COLO668 (cell line): ENCODE results near the gene MAGEA4.
"Not testable (repeated sequence)": the region's sequence is repeated elsewhere in the genome, so short reads cannot be mapped to it uniquely, and the experiment has no call there.

Source experiments
- DNase-seq: peaks from one replicate; lab custom pipeline; 2025; ENCODE audit not compliant: unreplicated experiment; lab: John Stamatoyannopoulos, UW

Gene MAGEA4, protein sequence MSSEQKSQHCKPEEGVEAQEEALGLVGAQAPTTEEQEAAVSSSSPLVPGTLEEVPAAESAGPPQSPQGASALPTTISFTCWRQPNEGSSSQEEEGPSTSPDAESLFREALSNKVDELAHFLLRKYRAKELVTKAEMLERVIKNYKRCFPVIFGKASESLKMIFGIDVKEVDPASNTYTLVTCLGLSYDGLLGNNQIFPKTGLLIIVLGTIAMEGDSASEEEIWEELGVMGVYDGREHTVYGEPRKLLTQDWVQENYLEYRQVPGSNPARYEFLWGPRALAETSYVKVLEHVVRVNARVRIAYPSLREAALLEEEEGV

DNA sequence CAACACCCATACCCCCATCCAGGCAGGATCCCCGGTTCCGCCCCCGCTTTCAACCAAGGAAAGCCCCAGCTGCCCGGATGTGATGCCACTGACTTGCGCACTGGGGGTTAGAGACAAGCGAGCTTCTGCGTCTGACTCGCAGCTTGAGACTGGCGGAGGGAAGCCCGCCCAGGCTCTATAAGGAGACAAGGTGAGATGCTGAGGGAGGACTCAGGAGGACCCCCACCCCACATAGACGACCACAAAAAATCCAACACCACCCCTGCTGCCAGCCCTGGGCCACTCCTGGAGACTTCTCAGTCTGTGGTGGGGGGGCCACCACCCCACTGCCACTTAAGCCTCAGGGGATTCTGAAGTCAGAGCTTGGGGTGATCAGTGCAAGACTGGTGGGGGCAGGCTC, at the start of gene MAGEA4:
Gene MAGEA4 (plus strand): TSS at position 110 of the 400 bp plus-strand sequence. CDS start 10,776 bp downstream, outside the sequence.
- DNase-seq = no peak

DNA sequence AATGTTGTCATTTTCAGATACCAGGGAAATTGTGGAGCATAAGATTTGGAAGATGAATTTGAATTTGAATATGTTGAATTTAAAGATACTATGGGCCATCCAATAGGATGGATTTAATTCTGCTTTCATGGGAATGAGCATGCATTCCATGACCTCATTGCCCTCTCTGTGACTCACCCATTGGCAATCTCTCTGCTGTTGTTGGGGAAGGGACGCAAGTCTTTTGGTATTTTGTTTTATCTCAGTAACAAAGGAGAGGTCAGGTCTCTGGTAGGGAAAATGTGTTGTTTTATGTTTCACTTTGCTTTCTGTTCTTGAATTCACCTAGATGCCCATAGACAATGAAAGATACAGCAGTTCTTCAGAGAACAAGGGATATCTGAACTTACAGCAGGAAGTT, 42.1 kb upstream of the MAGEA4 start:
- no peak for DNase-seq

DNA sequence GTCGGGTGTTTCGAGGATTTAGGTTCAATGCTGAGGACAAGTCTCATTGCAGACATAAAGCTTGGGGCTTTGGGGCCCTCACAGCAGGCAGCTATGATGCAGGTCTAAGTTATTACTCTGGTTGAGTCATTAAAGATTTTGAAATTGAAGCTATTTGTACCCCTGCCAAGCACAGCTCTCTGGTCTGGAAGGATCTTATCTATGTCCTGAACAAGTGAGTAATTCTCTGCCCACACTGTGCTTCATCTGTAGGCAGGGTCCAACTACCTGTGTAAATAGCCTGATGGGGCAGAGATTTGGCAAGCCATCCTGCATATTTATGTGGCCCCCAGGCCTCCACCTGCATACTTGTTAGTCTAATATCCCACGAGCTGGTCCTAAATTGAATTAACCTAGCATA, 41.4 kb upstream of the MAGEA4 start:
- DNase-seq = no peak

DNA sequence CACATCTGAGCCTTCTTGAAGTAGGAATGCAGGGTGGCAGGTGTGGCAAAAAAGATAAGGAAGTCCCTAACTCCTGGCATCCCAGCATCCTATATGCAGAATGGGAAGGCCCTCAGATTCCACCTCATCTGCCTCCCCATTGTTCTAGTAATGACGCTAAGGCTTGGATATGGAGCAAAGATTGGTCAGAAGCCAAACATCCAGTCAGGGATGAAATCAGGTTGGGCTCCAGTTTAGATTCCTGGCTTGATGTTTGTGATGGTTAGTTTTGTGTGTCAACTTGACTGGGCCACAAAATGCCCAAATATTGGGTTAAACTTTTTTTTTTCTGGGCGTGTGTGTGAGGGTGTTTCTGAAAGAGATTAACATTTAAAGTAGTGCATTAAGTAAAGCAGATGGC, 39.6 kb upstream of the MAGEA4 start:
- DNase-seq = no peak

DNA sequence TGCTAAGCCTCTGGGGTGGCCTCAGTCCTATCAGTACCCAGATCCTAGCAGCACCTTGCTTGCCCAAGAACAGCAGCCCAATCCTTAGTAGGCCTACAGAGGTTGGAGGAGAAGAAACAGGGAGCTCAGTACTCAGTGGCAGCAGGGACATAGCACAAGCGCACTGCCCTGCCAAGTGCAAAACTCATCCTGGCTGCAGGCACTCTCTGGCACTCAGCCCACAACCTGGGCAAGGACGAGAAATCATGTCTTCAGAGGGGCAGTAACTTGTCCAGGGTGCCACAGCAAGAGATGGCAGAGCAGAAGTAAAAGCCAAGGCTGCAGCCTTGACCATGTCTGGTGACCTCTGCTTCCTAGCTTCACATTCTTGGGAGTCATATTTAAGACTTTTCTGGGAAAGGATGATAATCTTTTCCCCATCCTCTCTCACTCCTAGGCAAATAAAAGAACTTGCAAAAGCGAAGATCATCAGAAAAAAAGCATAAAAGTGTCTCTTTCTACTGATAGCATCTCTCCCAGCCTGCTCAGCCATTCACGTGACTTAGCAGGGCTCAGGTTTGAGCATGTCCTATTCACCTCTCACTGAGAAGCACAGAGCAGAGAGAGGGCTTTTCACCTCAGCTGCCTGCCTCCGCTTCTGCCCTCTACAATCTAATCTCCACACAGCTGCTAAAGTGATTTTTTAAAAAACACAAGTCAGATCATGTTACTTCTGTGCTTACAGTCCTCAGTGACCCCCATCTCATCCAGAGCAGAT, 37.2 kb upstream of the MAGEA4 start:
- no peak for DNase-seq

DNA sequence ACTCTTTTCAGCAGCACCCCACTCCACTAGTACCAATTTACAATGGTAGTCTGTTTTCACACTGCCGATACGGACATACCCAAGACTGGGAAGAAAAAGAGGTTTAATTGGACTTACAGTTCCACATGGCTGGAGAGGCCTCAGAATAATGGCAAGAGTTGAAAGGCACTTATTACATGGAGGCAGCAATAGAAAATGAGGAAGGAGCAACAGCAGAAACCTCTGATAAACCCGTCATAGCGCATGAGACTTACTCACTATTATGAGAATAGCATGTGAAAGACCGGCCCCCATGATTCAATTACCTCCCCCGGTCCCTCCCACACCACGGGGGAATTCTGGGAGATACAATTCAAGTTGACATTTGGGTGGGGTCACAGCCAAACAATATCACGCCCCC, 34.1 kb upstream of the MAGEA4 start:
- no peak for DNase-seq

DNA sequence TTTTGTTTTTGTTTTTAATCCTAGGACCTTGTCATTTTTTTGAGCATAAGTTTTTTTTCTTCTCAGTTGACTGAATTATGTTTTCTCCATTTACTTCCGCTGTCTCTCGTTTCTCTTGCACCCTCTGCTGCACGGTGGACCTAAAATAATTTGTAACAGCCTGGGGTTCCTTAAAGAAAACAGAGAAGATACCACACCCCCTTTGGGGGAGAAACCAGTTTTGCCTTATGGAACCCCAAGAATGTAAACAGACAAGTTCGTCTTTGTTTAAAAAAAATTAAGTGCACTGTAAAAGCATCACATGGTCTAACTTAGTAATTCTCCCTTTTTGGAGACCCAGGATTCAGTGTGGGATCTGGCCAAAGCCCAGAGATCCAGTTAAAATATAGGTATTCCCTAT, 32.8 kb upstream of the MAGEA4 start:
- no peak for DNase-seq

DNA sequence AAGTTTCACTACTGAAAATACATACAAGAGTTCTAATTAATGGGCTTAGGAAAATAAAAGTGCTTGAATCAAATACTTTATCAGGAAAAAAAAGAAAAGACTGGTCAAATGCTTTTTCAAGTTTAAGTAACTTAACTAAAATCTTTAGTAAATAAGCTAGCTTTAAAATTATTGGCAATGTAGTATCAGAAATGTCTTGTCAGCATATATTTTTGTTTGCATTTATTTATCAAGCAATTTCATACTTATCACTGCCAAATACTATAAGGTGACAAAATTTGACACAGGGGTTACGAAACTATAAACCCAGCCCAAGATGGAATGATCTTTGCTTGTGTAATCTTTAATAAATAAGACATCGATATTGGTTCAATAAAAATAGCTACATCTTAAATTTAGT, 31.8 kb upstream of the MAGEA4 start:
- DNase-seq = no peak

DNA sequence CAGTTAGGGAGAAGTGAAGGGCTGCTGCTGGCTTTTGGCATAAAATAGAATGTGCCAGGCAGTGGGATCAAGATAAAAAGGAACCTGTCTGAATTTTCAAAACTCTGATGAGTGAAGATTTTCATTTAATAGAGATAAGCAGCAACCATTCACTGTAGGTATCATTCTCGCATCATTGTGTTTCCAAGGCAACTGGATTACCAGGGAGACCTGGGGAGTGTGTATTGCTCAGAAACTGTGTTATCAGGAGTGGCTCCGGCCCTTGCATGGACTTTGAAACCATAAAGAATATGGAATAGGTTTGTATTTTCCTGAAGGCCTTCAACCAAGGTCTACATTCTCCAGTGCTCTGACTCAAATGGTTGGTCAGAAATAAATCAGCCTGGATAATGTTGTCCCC, 23.3 kb upstream of the MAGEA4 start:
- no peak for DNase-seq

DNA sequence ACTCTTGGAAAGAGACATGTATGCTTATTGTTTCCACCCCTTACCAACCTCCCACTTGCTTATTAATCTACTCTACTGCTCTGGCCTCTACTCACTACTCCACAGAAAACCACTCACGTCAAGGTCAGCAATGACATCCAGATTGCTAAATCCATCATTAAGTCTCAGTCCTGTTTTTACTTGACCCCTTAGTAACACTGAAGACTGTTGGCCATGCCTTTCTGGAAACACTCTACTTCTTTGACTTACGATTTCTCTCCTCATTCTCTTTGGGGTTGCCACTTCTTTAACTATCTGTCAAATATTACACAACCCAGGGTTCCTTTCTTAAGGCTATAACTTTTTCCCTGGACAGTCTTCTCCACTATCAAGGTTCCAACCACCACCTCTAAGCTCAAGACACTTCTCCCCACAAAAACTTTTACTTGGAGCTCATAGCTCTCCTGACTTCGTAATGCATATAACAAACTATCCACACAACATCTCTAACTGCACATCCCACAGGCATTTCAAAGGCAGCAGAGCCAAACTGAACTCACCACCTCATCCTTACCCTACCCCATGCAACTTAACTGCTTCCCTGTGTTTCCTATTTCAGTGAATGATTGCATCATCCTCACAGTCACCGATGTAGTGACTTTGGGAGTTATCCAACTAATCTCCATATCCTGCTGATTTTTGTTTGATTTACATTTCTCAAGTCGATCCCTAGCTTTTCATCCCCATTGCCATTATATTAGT, 15.8 kb upstream of the MAGEA4 start:
- no peak for DNase-seq

DNA sequence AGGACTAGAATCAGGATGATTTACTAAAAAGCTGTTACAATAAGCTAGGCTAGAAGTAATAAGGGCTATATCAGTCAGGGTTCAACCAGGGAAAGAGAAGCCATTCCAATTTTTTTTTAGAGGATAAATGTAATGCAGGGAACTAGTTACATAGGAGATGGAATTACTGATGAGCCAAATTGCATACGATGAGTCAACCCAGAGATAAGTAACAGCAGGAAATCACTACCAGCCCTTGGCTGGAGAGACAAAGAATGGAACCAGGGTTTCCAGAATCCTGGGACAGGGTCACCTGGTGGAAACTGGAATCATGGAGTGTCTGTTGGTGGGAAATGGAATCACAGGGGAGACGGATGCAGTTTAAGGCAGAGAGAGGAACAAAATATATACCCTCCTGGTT, 13.1 kb upstream of the MAGEA4 start:
- no peak for DNase-seq

DNA sequence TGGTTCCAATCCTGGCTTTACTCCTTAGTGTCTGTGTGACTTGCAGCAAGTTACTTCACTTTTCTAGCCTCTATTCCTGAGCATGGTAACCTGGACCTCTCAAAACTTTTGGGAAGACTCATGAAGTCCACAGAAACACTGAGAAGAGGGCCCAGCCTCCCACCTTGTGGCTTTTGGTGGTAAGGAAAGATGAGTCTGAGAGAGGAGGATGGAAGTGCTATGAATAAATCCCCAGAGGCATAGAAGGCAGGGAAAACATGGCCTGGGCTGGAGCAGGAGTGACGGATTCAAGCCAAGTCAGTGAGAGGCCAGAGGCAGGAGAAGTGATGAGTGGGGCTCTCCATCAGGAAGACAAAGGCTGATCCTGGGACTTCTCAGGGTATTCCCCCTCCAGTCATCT, 10.9 kb upstream of the MAGEA4 start:
- DNase-seq = no peak

DNA sequence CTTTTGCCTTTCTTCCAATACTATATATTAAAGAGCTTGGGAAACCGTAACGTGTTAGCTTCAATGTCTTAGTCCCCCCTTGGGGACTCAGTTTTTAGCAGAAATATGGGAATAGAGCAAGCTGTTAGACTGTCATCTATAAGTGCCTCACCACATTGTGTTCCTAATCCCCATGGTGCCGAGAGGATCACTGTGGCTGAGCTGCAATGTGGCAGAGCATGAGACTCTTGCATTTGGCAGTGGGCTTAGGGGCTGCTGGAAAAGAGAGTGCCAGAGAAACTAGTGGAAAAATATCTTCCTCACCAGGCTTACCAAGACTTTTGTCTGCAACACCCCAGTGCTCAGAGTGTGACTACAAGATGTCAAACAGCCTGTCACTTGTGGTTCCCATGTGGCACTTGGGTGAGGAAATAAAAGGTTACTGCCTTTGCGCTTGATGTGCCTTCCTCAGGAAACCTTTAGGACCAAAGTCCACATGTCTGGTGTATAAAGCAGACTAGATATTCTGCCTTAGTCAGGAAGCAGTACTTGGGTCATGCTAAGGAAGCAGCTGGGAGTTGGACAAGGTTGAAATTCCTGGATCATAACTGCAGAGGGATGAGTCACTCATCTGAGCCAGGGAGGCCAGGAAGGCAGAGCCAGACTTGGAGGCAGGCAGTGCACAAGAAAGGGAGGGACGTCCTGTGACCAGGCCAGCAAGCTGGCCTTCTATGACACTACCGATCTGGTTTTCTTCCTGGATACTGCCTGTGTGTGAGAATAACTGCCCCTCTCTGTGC, 9.7 kb upstream of the MAGEA4 start:
- no peak for DNase-seq

DNA sequence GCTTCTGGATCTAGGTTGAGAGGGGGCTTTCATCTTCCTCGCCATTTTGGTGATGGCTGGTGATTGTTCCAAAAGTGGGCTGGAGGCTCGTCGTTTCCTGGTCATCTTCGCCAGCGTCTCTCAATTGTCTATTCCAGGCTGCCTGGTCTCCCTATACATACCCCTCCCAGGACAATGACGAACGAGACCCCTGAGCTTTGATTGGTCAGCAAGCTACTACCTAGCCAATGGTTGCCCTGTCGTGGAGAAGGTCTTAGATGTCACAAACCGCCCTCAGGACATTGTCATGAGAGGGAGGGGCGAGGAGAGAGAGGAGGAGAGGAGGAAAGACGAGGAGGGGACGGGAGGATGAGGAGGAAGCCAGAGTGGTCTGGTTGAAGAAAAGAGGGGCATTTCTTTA, 7.7 kb upstream of the MAGEA4 start:
- DNase-seq = no peak

DNA sequence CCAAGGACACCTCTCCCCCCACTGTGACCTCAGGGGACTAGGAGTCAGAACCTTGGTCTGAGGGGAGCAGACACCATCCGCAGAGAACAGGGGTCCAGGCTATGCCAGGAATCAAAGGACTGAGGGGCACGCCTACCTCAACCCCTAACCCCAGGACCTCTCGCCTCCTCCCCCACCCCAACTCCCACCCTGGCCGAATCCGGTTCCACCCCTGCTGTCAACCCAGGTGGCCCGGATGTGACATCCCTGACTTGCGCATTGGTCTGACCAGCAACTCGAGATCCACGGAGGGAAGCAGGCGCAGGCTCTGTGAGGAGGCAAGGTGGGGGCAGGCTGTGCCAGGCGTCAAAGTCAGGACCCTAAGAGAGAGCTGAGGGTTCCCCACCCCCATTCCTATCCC, 468 bp upstream of the MAGEA4 start:
- DNase-seq = no peak

DNA sequence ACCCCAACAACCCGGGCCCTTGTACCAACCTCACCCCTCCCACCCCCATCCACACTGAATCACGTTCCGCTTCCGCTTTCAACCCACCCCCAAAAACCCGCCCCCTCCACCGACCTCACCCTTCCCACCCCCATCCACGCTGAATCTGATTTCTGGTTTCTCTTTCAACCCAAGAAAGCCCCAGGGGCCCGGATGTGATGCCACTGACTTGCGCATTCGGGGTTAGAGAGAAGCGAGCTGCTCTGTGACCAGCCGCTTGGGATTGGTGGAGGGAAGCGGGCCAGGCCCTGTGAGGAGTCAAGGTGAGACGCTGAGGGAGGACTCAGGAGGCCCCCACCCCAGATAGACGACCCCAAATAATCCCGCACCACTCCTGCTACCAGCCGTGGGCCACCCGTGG, 6.0 kb downstream of the MAGEA4 start:
- DNase-seq = not testable (repeated sequence)

DNA sequence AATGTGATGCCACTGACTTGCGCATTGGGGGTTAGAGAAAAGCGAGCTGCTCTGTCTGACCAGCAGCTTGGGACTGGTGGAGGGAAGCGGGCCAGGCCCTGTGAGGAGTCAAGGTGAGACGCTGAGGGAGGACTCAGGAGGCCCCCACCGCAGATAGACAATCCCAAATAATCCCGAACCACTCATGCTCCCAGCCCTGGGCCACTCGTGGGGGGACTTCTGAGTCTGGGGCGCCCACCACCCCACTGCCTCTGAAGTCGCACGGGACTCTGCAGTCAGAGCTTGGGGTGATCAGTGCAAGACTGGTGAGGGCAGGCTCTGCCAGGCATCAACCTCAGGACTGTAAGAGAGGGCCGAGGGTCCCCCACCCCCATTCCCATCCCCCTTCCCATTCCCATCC, 6.9 kb downstream of the MAGEA4 start:
- no peak for DNase-seq

DNA sequence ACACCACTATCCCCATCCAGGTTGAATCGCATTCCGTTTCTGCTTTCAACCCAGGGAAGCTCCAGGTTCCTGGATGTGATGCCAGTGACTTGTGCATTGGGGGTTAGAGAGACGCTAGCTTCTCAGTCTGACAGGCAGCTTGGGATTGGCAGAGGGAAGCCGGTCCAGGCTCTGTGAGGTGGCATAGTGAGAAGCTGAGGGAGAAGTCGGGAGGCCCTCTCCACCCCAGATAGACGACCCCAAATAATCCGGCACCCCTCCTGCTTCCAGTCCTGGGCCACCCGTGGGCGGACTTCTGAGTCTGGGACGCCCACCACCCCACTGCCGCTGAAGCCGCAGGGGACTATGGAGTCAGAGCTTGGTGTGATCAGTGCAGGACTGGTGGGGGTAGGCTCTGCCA, 7.4 kb downstream of the MAGEA4 start:
- DNase-seq = no peak

DNA sequence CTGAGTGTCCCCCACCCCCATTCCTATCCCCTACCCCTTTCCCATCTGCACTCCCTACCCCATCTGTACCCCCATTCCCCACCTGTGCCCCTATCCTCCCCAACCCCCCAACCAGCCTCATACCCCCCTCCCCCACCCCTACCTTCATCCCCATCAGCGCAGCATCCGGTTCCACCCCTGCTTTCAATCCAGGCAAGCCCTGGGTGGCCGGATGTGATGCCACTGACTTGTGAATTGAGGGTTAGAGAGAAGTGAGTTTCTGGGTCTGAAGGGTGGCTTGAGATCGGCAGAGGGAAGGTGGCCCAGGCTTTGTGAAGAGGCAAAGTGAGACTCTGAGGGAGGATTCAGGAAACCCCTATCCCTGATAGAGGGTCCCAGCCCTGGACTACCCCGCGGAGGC, 7.8 kb downstream of the MAGEA4 start:
- no peak for DNase-seq

DNA sequence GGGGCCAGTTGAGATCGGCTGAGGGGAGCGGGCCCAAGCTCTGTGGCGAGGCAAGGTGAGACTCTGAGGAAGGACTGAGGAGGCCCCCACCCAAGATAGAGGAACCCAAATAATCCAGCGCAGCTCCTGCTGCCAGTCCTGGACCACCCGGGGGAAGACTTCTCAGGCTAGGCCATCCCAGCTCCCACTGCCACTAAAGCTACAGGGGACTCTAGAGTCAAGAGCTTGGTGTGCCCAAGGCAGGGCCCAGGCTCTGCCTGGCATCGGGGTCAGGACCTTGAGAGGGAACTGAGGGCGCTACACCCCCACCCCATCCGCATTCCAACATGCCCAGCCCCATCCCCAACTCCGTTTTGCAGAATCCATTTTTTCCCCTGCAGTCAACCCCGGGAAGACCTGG, 8.6 kb downstream of the MAGEA4 start:
- DNase-seq = no peak

DNA sequence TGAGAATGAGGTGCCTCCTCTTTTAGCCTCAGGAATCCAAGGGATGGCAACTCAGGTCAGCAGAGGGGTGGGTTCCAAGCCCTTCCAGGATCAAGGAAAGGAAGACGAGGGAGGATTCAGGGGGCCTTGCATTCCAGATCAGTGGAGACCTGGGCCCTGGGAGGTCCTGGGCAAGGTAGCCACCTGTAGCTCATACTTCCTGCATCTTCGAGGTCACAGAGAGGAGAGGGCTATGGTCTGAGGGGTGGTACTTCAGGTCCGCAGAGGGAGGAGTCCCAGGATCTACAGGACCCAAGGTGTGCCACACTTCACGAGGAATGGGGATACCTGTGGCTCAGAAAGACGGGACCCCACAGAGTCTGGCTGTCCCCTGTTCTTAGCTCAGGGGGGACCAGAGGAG, 9.2 kb downstream of the MAGEA4 start:
- DNase-seq = no peak
